IMR-90 (cell line): ENCODE measurements around the gene UMODL1.

Experiments used
- BHLHE40 ChIP-seq: fragments of 150-350 bp; IDR thresholded peaks from 2 replicates; pipeline ENCODE4 v1.6.1; 2016; ENCODE audit warnings: mild to moderate bottlenecking, low read depth, low read length
- CEBPB ChIP-seq: IDR thresholded peaks from 2 replicates; pipeline ENCODE4 v1.6.1; 2012; ENCODE audit warnings: low read depth, low read length, improper control_type of control experiment
- ELK1 ChIP-seq: fragments of 150-350 bp; IDR thresholded peaks from 2 replicates; pipeline ENCODE4 v1.6.1; 2016; ENCODE audit warnings: low read depth, mild to moderate bottlenecking, low read length, moderate library complexity, borderline replicate concordance
- MAZ ChIP-seq: IDR thresholded peaks from 2 replicates; pipeline ENCODE4 v1.6.1; 2012; ENCODE audit warnings: low read depth, mild to moderate bottlenecking, low read length, improper control_type of control experiment, moderate library complexity, borderline replicate concordance
- MXI1 ChIP-seq: IDR thresholded peaks from 2 replicates; pipeline ENCODE4 v1.6.1; 2012; ENCODE audit warnings: low read depth, mild to moderate bottlenecking, low read length, moderate library complexity, borderline replicate concordance
- NFE2L2 ChIP-seq: fragments of 150-350 bp; IDR thresholded peaks from 2 replicates; pipeline ENCODE4 v1.6.1; 2016; ENCODE audit warnings: low read depth, mild to moderate bottlenecking, low read length
- POLR2A ChIP-seq: IDR thresholded peaks from 2 replicates; pipeline ENCODE4 v1.6.1; 2012; ENCODE audit warnings: mild to moderate bottlenecking, low read depth, low read length
- RAD21 ChIP-seq: IDR thresholded peaks from 2 replicates; pipeline ENCODE4 v1.6.1; 2012; ENCODE audit warnings: low read length, improper control_type of control experiment
- RCOR1 ChIP-seq: IDR thresholded peaks from 2 replicates; pipeline ENCODE4 v1.6.1; 2012; ENCODE audit warnings: mild to moderate bottlenecking, low read length, improper control_type of control experiment; ENCODE audit not compliant: insufficient replicate concordance
- RFX5 ChIP-seq: IDR thresholded peaks from 2 replicates; pipeline ENCODE4 v1.8.0; 2012; ENCODE audit warnings: low read depth, mild to moderate bottlenecking, low read length, moderate library complexity
- SMC3 ChIP-seq: fragments of 150-350 bp; IDR thresholded peaks from 2 replicates; pipeline ENCODE4 v1.6.1; 2016; ENCODE audit warnings: low read depth, mild to moderate bottlenecking, antibody characterized with exemption, low read length, moderate library complexity
- TF ChIP-seq, protein P1 (sequence below): conservative IDR thresholded peaks from 2 replicates; pipeline ENCODE4 v1.5.1; 2012; ENCODE audit warnings: mild to moderate bottlenecking, low read depth, low read length, improper control_type of control experiment
- TF ChIP-seq, protein P2 (sequence below): fragments of 150-350 bp; IDR thresholded peaks from 2 replicates; pipeline ENCODE4 v1.6.1; 2017; ENCODE audit warnings: mild to moderate bottlenecking, antibody characterized with exemption, low read length, low read depth

- TF ChIP-seq CEBPB (no peak), RAD21 (no peak), SMC3 (no peak), ELK1 (no peak), POLR2A (no peak; the same call in 1 of the 2 replicates), RCOR1 (no peak), BHLHE40 (no peak), MAZ (no peak), RFX5 (no peak), MXI1 (no peak), NFE2L2 (no peak)
- TF ChIP-seq, protein P1, sequence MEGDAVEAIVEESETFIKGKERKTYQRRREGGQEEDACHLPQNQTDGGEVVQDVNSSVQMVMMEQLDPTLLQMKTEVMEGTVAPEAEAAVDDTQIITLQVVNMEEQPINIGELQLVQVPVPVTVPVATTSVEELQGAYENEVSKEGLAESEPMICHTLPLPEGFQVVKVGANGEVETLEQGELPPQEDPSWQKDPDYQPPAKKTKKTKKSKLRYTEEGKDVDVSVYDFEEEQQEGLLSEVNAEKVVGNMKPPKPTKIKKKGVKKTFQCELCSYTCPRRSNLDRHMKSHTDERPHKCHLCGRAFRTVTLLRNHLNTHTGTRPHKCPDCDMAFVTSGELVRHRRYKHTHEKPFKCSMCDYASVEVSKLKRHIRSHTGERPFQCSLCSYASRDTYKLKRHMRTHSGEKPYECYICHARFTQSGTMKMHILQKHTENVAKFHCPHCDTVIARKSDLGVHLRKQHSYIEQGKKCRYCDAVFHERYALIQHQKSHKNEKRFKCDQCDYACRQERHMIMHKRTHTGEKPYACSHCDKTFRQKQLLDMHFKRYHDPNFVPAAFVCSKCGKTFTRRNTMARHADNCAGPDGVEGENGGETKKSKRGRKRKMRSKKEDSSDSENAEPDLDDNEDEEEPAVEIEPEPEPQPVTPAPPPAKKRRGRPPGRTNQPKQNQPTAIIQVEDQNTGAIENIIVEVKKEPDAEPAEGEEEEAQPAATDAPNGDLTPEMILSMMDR, result no peak
- TF ChIP-seq, protein P2, sequence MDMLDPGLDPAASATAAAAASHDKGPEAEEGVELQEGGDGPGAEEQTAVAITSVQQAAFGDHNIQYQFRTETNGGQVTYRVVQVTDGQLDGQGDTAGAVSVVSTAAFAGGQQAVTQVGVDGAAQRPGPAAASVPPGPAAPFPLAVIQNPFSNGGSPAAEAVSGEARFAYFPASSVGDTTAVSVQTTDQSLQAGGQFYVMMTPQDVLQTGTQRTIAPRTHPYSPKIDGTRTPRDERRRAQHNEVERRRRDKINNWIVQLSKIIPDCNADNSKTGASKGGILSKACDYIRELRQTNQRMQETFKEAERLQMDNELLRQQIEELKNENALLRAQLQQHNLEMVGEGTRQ, result no peak
These were observed 29.9 kb upstream of the UMODL1 start for GRCh38 chr21:42041246-42041645.
